HL-60/S4 treated with retinoic acid at 250 ng/mL for 4 days and 3 days (cell line): ENCODE measurements around the gene CFAP90.

Experiments
- in situ Hi-C: fragments of 300-500 bp; cut with MboI; formaldehyde crosslinking; loops from 2 replicates; pipeline ENCODE4 v1.7.0; 2022; ENCODE audit warnings: low sequenced_read_pairs

The CFAP90 gene

GRCh38 chr5:7850395-7851239, at the start of gene CFAP90:
CFAP90 (minus strand) TSS chr5:7851133; CDS start chr5:7851021, 112 bp downstream.
- in situ Hi-C loops, result no loop called here

DNA sequence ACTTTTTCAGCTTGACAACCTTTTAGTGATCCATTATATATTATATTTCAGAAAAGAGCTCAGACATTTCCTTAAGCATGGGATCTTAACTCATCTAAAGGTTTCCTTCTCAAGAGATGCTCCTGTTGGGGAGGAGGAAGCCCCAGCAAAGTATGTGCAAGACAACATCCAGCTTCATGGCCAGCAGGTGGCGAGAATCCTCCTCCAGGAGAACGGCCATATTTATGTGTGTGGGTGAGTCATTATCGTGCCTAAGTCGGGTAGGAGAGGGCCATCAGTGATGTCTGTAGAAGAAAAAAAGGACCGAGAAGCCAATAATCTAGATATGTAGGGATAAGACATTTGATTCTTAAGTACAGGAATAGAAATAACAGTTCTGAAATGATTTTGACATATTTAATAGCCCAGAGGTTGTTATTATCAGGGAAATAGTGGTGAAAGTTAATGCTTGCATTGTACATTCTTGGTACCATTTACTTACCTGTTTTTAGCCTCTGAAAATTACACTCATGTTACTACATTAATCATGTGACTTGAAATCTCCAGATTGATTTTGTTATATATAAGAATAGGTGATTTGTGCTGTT, 46.2 kb upstream of the CFAP90 start:
- in situ Hi-C loops, result no loop called here

DNA sequence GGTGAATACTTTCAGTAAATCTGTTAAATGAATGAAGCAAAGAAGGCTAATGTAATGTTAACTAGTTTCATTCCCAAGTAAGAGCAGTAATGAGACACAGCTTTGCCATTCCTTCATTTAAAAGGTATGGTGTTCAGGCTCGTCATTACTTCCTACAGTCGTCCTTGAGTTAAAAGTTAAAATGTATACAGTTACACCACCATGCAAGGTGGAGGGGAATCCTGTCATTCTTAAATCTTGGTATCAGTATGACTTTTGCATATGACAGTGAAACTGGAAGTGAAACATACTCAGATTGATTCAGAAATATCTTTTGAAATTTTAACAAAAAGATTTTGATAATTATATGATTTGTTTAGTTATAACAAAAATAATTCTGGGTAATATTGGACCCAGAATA, 43.9 kb upstream of the CFAP90 start:
- in situ Hi-C loops, result no loop called here

DNA sequence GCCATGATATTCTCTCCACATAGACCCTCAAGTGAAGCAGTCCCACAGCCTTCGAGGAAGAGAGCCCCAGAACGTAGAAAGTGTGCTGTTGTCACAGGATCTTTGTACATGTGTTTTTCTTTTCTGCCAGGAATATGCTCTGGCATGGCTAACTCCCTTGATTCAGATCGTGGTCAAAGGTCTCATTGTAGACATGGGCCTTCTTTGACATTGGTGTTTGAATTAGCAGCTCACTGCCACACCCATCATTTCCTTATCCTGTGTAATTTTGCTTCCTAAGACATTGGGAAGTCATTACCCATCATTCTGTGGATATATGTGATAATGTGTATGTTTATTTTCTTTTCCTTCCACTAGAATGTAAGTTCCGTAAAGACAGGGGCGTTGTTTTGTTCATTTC, 43.5 kb upstream of the CFAP90 start:
- in situ Hi-C loops, result no loop called here

GRCh38 chr5:7888901-7889300, 38.0 kb upstream of the CFAP90 start:
- in situ Hi-C loops, result no loop called here

DNA sequence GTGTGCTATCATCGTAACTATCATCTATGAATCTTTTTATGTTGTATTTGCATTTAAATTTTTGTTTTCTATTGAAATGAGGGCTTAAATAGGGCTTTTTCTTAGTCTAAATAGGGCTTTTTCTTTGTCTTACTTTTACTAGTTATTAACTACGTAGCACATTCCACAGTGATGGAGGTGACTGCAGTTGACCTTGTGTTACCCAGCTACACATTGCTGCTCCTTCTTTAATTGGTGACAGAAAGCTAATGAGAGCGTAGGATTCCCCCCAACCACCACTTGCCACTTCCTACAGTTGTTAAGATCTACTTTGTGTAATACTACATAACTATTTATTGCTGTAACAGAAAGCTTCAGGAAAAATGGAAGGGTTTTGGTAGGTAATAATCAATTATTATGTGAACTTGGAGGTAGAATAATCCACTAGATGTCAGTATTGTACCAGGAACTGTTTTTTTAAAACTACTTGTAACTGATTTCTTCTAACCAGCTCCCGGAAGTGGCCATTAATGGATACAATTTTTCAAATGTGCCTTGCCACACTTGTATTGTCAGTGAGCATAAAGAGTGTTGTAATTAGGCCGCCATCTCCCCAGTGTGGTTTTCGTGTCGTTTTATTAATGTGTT, 36.0 kb upstream of the CFAP90 start:
- in situ Hi-C loops, result no loop called here

GRCh38 chr5:7884491-7885267, 33.7 kb upstream of the CFAP90 start:
- in situ Hi-C loops, result no loop called here

DNA sequence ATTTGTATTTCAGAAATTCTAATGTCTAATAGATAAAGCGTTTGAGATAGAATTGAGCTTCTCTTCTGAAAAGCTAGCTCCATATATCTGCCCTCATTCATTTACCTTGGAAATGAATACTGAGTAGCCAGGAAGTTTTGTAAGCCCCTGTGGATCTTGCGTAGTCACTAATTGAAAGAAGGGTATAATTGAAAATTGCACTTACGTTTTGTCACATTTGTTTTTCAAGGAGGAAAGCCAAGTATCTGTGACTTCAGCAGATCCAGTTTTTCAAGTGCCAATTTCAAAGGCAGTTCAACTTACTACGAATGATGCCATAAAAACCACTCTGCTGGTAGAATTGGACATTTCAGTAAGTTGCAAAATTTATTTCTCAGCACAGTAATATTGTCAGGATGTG, 32.0 kb upstream of the CFAP90 start:
- in situ Hi-C loops, result no loop called here

GRCh38 chr5:7881816-7882215, 30.9 kb upstream of the CFAP90 start:
- in situ Hi-C loops, result no loop called here

DNA sequence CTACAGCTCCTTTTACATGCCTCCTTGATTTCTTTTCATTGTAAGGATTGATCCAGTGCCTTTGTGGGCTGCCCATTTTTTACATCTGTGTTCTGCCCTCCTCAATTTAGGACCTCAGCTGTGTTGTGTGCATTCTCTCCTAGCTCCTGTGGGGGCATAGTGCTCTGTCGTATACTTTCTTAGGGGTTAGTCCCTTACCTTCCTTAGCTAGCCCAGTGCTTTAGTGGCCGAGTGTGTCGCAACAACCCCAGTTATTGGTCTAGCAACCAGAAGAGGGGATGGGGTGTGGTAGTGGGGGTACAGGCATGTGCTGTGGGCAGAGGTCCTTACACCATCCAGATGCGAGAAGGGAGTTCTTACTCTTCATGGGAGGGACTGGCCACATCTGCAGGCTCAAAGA, 30.2 kb upstream of the CFAP90 start:
- in situ Hi-C loops, result no loop called here

DNA sequence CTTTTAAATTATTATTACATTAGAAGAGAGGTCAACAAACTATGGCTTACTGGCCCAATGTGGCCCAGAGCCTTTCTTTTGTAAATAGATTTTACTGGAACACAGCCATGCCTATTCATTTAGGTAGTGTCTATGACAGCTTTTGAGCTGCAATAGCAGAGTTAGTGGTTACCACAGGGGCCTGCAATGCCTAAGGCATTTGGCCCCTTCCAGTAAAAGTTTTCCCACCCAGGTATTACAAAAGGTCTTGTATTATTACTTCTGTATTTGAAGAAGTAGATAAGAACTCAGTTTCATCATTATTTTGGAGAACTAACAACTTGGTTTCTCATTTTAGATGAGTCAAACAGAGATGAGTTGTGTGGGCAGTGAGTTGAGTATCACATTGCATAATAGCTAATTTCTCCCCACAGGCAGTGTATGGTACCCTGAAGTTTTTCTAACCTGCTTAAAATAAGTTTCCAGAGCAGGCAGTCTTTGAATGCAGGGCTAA, 27.5 kb upstream of the CFAP90 start:
- in situ Hi-C loops, result no loop called here

- in situ Hi-C loops, result no loop called here
Measured at GRCh38 chr5:7877851-7878250, 26.9 kb upstream of the CFAP90 start.

- in situ Hi-C loops, result no loop called here
Measured at GRCh38 chr5:7876867-7877266, 25.9 kb upstream of the CFAP90 start.

GRCh38 chr5:7875151-7875550, 24.2 kb upstream of the CFAP90 start:
- in situ Hi-C loops, result no loop called here

GRCh38 chr5:7874639-7875038, 23.7 kb upstream of the CFAP90 start:
- in situ Hi-C loops, result no loop called here

DNA sequence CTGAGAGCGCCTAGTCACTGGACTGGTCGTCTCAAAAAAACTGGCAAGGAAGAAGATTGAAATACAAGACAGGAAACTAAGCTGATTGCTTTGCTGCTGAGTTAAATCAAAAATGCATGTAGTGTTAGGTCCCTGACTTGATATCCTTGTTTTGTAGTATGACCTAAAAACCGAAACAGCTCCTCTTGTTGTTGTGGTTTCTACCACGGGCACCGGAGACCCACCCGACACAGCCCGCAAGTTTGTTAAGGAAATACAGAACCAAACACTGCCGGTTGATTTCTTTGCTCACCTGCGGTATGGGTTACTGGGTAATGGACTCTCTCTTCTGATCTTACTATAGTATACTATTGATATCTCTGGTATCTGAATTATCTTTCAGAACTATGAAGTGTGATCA, 22.3 kb upstream of the CFAP90 start:
- in situ Hi-C loops, result no loop called here

DNA sequence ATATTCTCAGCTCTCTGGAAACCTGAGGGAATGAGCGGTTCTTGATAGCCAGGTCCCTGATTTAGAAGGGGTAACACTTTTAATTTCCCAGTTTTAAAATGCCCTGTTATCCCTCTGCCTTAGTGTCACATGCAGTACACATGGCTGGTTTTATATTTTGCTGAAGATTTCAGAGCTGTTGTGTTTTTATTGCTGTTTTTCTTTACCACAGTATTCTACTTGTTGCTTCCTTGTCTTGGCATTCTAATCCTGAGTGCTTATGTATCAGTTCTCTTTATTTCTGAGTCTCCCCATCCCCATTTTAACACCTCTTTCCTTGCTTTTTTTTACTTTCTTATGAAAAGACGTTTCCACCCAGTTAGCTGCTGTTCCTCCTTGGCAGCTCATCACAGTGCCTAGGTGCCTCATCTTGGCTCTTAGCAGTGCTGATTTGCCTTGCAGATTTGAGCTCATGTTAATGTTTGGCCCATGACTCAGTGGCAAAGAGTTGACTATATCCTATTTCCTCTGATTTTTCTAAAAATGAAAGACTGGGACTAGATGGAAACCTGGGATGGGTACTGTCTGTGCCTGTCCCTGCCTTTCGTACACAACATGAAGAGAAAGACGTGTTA, 21.7 kb upstream of the CFAP90 start:
- in situ Hi-C loops, result no loop called here

DNA sequence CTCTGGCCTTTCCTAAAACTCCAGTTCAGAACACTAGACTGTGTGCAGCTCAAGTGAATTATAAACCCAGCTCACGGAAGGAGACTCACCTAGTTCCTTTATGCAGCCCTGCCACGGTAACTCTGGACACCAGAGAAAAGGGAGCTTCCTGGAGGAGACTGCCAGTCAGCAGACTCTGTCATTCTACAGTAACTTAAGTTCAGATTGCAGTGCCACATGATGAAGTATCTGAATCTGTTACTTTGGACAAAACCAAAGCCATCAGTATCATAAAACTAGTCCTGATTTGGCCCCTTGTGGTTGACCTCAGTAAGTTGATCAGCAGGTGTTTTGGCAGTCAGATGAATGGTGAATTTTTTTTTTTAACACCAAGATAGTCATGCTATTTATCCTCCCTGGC, 20.7 kb upstream of the CFAP90 start:
- in situ Hi-C loops, result no loop called here

DNA sequence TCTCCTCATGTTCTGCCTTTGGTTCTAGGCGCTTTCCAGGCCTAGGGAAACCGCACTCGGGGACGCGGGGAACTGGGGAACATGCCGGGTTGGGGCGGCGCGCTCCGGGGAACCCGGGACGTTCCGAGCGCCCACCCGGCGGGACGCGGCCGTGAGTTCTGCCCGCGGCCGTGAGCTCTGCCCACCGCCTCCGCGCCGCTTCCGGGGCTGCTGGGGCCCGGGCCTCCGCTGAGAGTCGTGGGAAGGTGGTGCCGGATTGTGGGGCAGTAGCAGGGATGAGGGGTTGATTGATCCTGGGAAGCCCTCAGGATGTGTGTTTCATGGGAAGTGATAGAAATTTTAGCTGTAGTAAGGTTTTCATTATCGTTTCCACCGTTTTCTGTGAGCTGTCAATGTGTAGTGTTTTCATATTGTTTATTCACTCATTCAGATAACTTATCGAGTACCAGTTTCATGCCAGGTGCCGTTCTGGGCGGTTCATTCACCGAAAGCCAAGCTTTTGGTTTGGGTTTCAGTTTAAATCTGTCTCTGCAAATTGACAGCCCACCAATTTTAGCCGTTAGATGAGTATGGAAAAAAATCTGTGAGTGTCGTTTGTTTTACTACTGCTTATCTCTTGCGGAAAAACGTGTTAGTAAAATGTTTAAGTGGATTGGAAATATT, 18.7 kb upstream of the CFAP90 start:
- in situ Hi-C loops, result no loop called here

DNA sequence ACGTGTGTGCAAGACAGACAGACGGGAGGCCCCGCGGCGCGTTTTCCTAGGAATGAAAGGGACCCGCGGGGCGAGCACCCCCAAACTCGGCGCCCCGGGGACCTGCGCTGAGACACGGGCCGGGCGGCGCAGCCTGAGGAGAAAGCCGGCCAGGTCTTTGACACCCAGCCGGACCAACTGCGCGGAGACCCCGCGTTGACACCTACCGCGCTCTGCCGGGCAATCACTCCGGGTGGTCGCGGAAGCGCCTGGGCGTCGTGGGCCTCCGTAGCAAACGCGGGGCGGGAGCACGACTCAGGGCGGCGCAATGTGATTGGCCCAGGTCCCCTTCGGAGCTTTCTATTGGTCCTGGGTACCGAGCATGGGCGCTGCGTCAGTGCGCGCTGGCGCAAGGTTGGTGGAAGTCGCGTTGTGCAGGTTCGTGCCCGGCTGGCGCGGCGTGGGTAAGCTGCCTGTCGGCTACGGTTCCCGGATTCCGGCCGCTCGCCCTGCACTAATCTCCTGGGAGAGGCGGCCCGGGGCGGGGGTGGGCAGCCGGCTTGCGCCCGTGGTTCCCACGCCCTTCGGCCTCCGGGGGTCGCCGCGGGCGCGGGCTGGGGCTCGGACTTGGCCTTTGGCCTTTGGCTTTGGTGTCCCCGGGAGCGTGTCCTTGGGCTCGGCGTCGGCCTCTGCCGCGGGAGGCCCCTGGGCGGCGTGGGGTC, 18.0 kb upstream of the CFAP90 start, which contains the start of the genes FASTKD3 and MTRR:
FASTKD3 (minus strand) TSS at position 259 of the 701 bp plus-strand sequence. CDS start 948 bp downstream, outside the sequence.
MTRR (plus strand) TSS at position 376 of the 701 bp plus-strand sequence. CDS start 1,647 bp downstream, outside the sequence.
- in situ Hi-C loops, result no loop called here
